HepG2 (cell line): ENCODE results near the gene USP19. TPM values are rescaled to one million over a fixed set of nuclear protein-coding genes. Genes with fewer than 3 reads are reported as not detected.
A peak's percentile ranks its signal among the peaks of the same experiment; 100 is the strongest.

Experiments
- BORCS8-MEF2B ChIP-seq: sonication (generic); formaldehyde crosslinking; IDR thresholded peaks from 2 replicates; pipeline ENCODE4 v1.8.0; 2022; ENCODE audit warnings: mild to moderate bottlenecking, missing genetic modification reagents
- CEBPB ChIP-seq: IDR thresholded peaks from 2 replicates; pipeline ENCODE4 v1.6.1; 2011; ENCODE audit warnings: low read depth, low read length, improper control_type of control experiment, borderline replicate concordance
- CREM ChIP-seq, 2 experiments: sonication (generic) in 1 of 2; formaldehyde crosslinking in 1 of 2; IDR thresholded peaks; 2 replicates each; pipeline versions ENCODE4 v1.4.0 to v1.6.1; 2016 to 2020; ENCODE audit warnings: antibody characterized with exemption in 1 of 2, mild to moderate bottlenecking in 1 of 2, missing genetic modification reagents in 1 of 2
- EED ChIP-seq: sonication (generic); formaldehyde crosslinking; IDR thresholded peaks from 2 replicates; pipeline ENCODE4 v1.5.0; 2020; ENCODE audit warnings: mild to moderate bottlenecking, missing genetic modification reagents
- ELF3 ChIP-seq: IDR thresholded peaks from 2 replicates; pipeline ENCODE4 v1.6.1; 2016; ENCODE audit warnings: missing genetic modification reagents, missing compliant biosample characterization
- FOXK1 ChIP-seq: sonication (generic); formaldehyde crosslinking; IDR thresholded peaks from 2 replicates; pipeline ENCODE4 v1.4.0; 2020; ENCODE audit warnings: low read depth, missing genetic modification reagents, borderline replicate concordance
- HDAC1 ChIP-seq: sonication (generic); formaldehyde crosslinking; IDR thresholded peaks from 2 replicates; pipeline ENCODE4 v1.5.1; 2020; ENCODE audit warnings: mild to moderate bottlenecking, missing genetic modification reagents
- IRF9 ChIP-seq: sonication (generic); formaldehyde crosslinking; IDR thresholded peaks from 2 replicates; pipeline ENCODE4 v1.8.0; 2022; ENCODE audit warnings: missing genetic modification reagents, mild to moderate bottlenecking, borderline replicate concordance
- MEIS1 ChIP-seq: sonication (generic); formaldehyde crosslinking; IDR thresholded peaks from 2 replicates; pipeline ENCODE4 v1.9.0; 2021; ENCODE audit warnings: mild to moderate bottlenecking, missing genetic modification reagents, moderate library complexity, borderline replicate concordance
- MEIS2 ChIP-seq: sonication (generic); formaldehyde crosslinking; IDR thresholded peaks from 2 replicates; pipeline ENCODE4 v1.9.0; 2021; ENCODE audit warnings: mild to moderate bottlenecking, missing genetic modification reagents
- NR2C2 ChIP-seq: sonication (generic); formaldehyde crosslinking; IDR thresholded peaks from 2 replicates; pipeline ENCODE4 v1.4.0; 2020; ENCODE audit warnings: missing genetic modification reagents, mild to moderate bottlenecking, moderate library complexity, borderline replicate concordance
- PHF8 ChIP-seq: sonication (generic); formaldehyde crosslinking; IDR thresholded peaks from 2 replicates; pipeline ENCODE4 v1.5.0; 2020; ENCODE audit warnings: missing genetic modification reagents
- RBM22 ChIP-seq: fragments of 200-400 bp; formaldehyde crosslinking; optimal IDR thresholded peaks from 2 replicates; pipeline ENCODE3; 2017; ENCODE audit warnings: mild to moderate bottlenecking, low read length, moderate library complexity
- RNF219 ChIP-seq: sonication (generic); formaldehyde crosslinking; IDR thresholded peaks from 2 replicates; pipeline ENCODE4 v1.5.0; 2020; ENCODE audit warnings: mild to moderate bottlenecking, missing genetic modification reagents
- RORA ChIP-seq: sonication (generic); formaldehyde crosslinking; IDR thresholded peaks from 2 replicates; pipeline ENCODE4 v1.5.0; 2020; ENCODE audit warnings: mild to moderate bottlenecking, missing genetic modification reagents, moderate library complexity
- SNRNP70 ChIP-seq: fragments of 200-400 bp; formaldehyde crosslinking; IDR thresholded peaks from 2 replicates; pipeline ENCODE4 v1.6.1; 2017; ENCODE audit warnings: mild to moderate bottlenecking, low read depth, low read length, moderate library complexity
- ZBTB7B ChIP-seq: sonication (generic); formaldehyde crosslinking; IDR thresholded peaks from 2 replicates; pipeline ENCODE4 v1.4.0; 2020; ENCODE audit warnings: missing genetic modification reagents
- ZGPAT ChIP-seq: IDR thresholded peaks from 2 replicates; pipeline ENCODE4 v1.6.1; 2016; ENCODE audit warnings: mild to moderate bottlenecking
- ZNF468 ChIP-seq: sonication (generic); formaldehyde crosslinking; IDR thresholded peaks from 2 replicates; pipeline ENCODE4 v1.8.0; 2022; ENCODE audit warnings: mild to moderate bottlenecking, moderate library complexity, missing genetic modification reagents
- ZNF549 ChIP-seq: sonication (generic); formaldehyde crosslinking; IDR thresholded peaks from 2 replicates; pipeline ENCODE4 v1.5.0; 2020; ENCODE audit warnings: missing genetic modification reagents
- ZNF550 ChIP-seq: sonication (generic); formaldehyde crosslinking; IDR thresholded peaks from 2 replicates; pipeline ENCODE4 v1.4.0; 2020; ENCODE audit warnings: mild to moderate bottlenecking, missing genetic modification reagents, borderline replicate concordance
- ZNF569 ChIP-seq: sonication (generic); formaldehyde crosslinking; IDR thresholded peaks from 2 replicates; pipeline ENCODE4 v1.5.0; 2020; ENCODE audit warnings: mild to moderate bottlenecking, missing genetic modification reagents, moderate library complexity, borderline replicate concordance
- ZNF580 ChIP-seq: IDR thresholded peaks from 2 replicates; pipeline ENCODE4 v1.6.1; 2016; ENCODE audit warnings: low read depth, borderline replicate concordance
- ZNF777 ChIP-seq: sonication (generic); formaldehyde crosslinking; IDR thresholded peaks from 2 replicates; pipeline ENCODE4 v1.4.0; 2020; ENCODE audit warnings: missing genetic modification reagents
- polyA plus RNA-seq, 8 experiments: library from polyadenylated mRNA; depleted of rRNA in 3 of 8; stranded (reverse) in 7 of 8; unstranded in 1 of 8; fragments of >200 nt; fragmentation: Illumina TruSeq in 4 of 8; extraction: Trizol in 4 of 8; gene quantifications; 2 replicates each; pipeline versions ENCODE4 v1.2.1 to v1.2.3, GENCODE V29; 2011 to 2016; ENCODE audit warnings: low read depth in 4 of 8, missing spikeins in 1 of 8, mixed read lengths in 1 of 8; ENCODE audit not compliant: insufficient read depth in 1 of 8
- total RNA-seq, 5 experiments: library from RNA; depleted of rRNA; stranded (reverse); fragments of >200 nt; fragmentation: Illumina TruSeq; extraction: Trizol; gene quantifications; 2 replicates each; pipeline ENCODE4 v1.2.3, GENCODE V29; 2016; ENCODE audit warnings: low read depth in 1 of 5

USP19 gene
- total and polyA plus RNA-seq, 2 of the 13 experiments (the other 11 are each of a cell fraction or from before 2014, with no cell fraction given), result 28.3 to 31.7 TPM

- TF ChIP-seq FOXK1 (CRISPR knock-in tag) (peak; percentile 54; the same call in 1 of the 2 replicates), ZNF580 (no peak; the same call in 1 of the 2 replicates), RORA (no peak), CREM (IDR thresholded peaks at IDR 0.05) (peak; percentile 63), CREM (CRISPR knock-in tag; IDR thresholded peaks at IDR 0.05) (no peak), RBM22 (no peak), ZNF468 (CRISPR knock-in tag) (no peak), SNRNP70 (no peak), ZBTB7B (CRISPR knock-in tag) (peak; percentile 86; the same call in 1 of the 2 replicates), RNF219 (CRISPR knock-in tag) (no peak), PHF8 (CRISPR knock-in tag) (peak; percentile 97), HDAC1 (CRISPR knock-in tag) (peak; percentile 75), NR2C2 (CRISPR knock-in tag) (peak; percentile 97), ELF3 (peak; percentile 84), EED (CRISPR knock-in tag) (no peak), IRF9 (CRISPR knock-in tag) (peak; percentile 38; the same call in 1 of the 2 replicates), BORCS8-MEF2B (CRISPR knock-in tag) (peak; percentile 61; the same call in 1 of the 2 replicates), ZGPAT (peak; percentile 76; the same call in 1 of the 2 replicates), ZNF569 (CRISPR knock-in tag) (0 out of 2 replicates have a peak, but pooled peaks have one; percentile 1), ZNF549 (CRISPR knock-in tag) (no peak), MEIS1 (CRISPR knock-in tag) (no peak), ZNF550 (CRISPR knock-in tag) (no peak), MEIS2 (CRISPR knock-in tag) (no peak), ZNF777 (CRISPR knock-in tag) (0 out of 2 replicates have a peak, but pooled peaks have one; percentile 33), CEBPB (no peak)
These were observed 16.0 kb downstream of the USP19 start, which contains the start of gene QARS1 (continued) for GRCh38 chr3:49104427-49105291.
